Liver (tissue), 3 donors: ENCODE results near the gene MS4A4E.

Experiments used
- ATF3 ChIP-seq: IDR thresholded peaks from 2 replicates; pipeline ENCODE4 v1.6.1; 2016; ENCODE audit warnings: antibody characterized with exemption
- CTCF ChIP-seq: fragments of 150-350 bp; IDR thresholded peaks from 2 replicates; pipeline ENCODE4 v1.5.1; 2017; ENCODE audit warnings: improper control_type of control experiment, low read depth, low read length; ENCODE audit not compliant: missing input control
- FOXA1 ChIP-seq: IDR thresholded peaks from 2 replicates; pipeline ENCODE4 v1.6.1; 2016; ENCODE audit warnings: antibody characterized with exemption
- GABPA ChIP-seq, 2 donors: IDR thresholded peaks in 1 of 2; conservative IDR thresholded peaks in 1 of 2; 2 replicates each; pipeline ENCODE4 v1.6.1; 2016; ENCODE audit warnings: antibody characterized with exemption in 2 of 2, mild to moderate bottlenecking in 1 of 2, moderate library complexity in 1 of 2
- HNF4G ChIP-seq: IDR thresholded peaks from 2 replicates; pipeline ENCODE4 v1.6.1; 2016; ENCODE audit warnings: antibody characterized with exemption
- JUND ChIP-seq, 2 donors: IDR thresholded peaks; 2 replicates each; pipeline ENCODE4 v1.6.1; 2016; ENCODE audit warnings: antibody characterized with exemption in 2 of 2
- MAX ChIP-seq: IDR thresholded peaks from 2 replicates; pipeline ENCODE4 v1.6.1; 2016; ENCODE audit warnings: antibody characterized with exemption
- RAD21 ChIP-seq, 2 donors: IDR thresholded peaks; 2 replicates each; pipeline ENCODE4 v1.6.1; 2016; ENCODE audit warnings: antibody characterized with exemption in 2 of 2, mild to moderate bottlenecking in 2 of 2
- REST ChIP-seq: IDR thresholded peaks from 2 replicates; pipeline ENCODE4 v1.6.1; 2016; ENCODE audit warnings: antibody characterized with exemption, mild to moderate bottlenecking
- RXRA ChIP-seq, 2 donors: IDR thresholded peaks; 2 replicates each; pipeline ENCODE4 v1.6.1; 2017 to 2018; ENCODE audit warnings: antibody characterized with exemption in 2 of 2, mild to moderate bottlenecking in 1 of 2
- SP1 ChIP-seq: IDR thresholded peaks from 2 replicates; pipeline ENCODE4 v1.6.1; 2018; ENCODE audit warnings: antibody characterized with exemption, mild to moderate bottlenecking
- TAF1 ChIP-seq: conservative IDR thresholded peaks from 2 replicates; pipeline ENCODE4 v1.6.1; 2016; ENCODE audit warnings: antibody characterized with exemption, mild to moderate bottlenecking
- donor health status: healthy.
- donor health status: healthy.

GRCh38 chr11:60159868-60160267 lies 83.1 kb downstream of the MS4A4E start:
- TF ChIP-seq CTCF (no peak), GABPA (IDR thresholded peaks at IDR 0.05 in 1 of 2, conservative IDR thresholded peaks at IDR 0.05 in 1 of 2) (no peak), FOXA1 (no peak), ATF3 (no peak), TAF1 (no peak), REST (no peak), RXRA (IDR thresholded peaks at IDR 0.05) (no peak), MAX (no peak), RAD21 (IDR thresholded peaks at IDR 0.05) (no peak), JUND (IDR thresholded peaks at IDR 0.05) (no peak), HNF4G (no peak), SP1 (no peak)
